ENCODE results near the gene THAP9.

Gene THAP9

DNA sequence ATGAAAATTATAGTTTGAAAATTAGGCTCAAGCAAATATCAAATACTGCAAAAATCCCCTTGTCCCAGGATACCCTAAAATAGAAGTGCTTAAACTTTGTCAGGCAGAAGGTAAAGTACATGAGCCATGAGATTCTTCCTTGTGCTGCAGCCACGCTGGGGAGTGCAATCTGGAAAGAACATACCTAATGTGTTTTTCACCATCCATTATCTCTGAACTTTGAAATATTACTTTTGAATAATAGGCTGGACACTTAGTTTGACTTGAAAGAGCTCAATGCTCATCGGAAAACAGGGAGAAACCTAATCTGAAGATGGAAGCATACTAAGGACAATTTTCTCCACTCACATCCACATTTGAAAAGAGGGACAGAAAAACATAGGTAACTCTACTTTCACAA lies 18.9 kb downstream of the THAP9 start:
- H3K36me3 ChIP-seq: peaks cover 9 to 74% (median 36%) of the 10 kb centered on the region in 11 experiments; a peak in 21 of 22 replicates
- no peaks in the 10 kb centered on the region for H3K9me3 ChIP-seq (replicated peaks in 1 of 11)
- H3K4me2 ChIP-seq: no peak overlapping the region
- no peaks in the 10 kb centered on the region for H3K27me3 ChIP-seq
- no peak overlapping the region for H3K4me3 ChIP-seq
- H3K4me1 ChIP-seq: no peaks in the 10 kb centered on the region
- no peak overlapping the region for H3K27ac ChIP-seq
- no peaks in the 10 kb centered on the region for H4K20me1 ChIP-seq
- no peak overlapping the region for H3K9ac ChIP-seq
- TF ChIP-seq Cebpa-rat (IDR thresholded peaks at IDR 0.05): no peak

DNA sequence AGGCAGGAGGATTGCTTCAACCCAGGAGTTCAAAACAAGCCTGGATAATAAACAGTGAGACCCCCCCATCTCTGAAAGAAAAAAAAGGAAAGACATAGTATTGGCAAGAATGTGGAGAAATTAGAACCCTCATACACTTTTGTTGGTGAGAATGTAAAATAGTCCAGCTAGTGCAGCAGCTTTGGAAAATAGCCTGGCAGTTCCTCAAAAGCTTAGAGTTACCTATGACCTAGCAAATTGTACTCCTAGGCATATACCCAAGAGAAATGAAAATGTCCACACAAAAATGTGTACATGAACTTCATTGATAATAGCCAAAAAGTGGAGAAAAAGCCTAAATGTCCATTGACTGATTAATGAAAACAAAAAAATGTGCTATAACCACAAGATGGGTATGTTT lies 21.3 kb downstream of the THAP9 start:
- Histone ChIP-seq H3K4me3 (no peak overlapping the region), H3K27ac (no peak overlapping the region), H3K4me1 (no peaks in the 10 kb centered on the region), H3K9me3 (replicated peaks in 1 of 11) (no peaks in the 10 kb centered on the region), H3K27me3 (no peaks in the 10 kb centered on the region), H4K20me1 (no peaks in the 10 kb centered on the region), H3K36me3 (peaks cover 19 to 76% (median 39%) of the 10 kb centered on the region in 11 experiments), H3K9ac (no peak overlapping the region), H3K4me2 (no peak overlapping the region)
- TF ChIP-seq Cebpa-rat (IDR thresholded peaks at IDR 0.05): no peak

DNA sequence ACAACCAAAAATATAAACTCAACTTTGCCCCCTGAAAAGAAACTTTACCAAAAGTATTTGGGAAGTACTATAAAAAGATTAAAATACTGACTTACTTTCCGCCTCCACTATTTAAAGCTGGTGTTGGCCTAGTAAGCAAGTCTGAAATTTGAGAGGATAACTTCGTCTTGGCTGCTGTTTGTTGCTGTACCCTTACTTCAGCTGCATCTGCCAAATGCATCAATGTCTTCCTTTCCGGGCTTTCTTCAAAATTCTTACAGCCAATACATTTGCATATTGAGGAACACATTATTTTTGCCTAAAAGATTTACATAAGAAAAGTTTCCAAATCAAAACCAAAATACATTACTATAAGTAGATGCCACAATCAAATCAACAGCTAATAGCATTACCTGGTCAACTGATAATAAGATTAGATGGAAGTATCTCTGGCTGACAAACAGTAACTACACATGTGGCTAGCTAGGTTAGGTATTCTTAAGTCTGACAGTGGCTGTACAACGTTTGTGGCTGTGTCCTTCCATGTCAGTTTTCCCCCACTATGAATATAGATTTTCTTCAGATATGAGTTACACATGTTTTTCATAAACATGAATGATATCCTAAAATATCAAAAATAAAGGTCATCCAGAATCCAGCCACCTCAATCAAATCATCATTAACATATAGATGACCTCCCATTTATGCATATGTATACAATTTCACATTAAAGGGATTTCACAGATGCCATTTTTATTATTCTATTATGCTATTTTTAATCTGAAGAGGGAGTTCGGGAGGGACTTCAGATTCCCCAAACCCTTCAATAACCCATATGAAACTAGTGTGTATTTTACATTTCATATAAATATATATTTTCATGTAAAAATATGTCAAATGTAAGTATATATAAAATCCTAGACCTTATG lies 30.6 kb downstream of the THAP9 start:
- no peak overlapping the region for H3K27ac ChIP-seq
- H4K20me1 ChIP-seq: no peaks in the 10 kb centered on the region
- H3K9ac ChIP-seq: no peak overlapping the region
- H3K9me3 ChIP-seq (replicated peaks in 1 of 11): no peaks in the 10 kb centered on the region
- no peak overlapping the region for H3K4me3 ChIP-seq
- no peaks in the 10 kb centered on the region for H3K27me3 ChIP-seq
- no peak overlapping the region for H3K4me2 ChIP-seq
- peaks cover 57 to 99% (median 87%) of the 10 kb centered on the region in 11 experiments for H3K36me3 ChIP-seq
- no peaks in the 10 kb centered on the region for H3K4me1 ChIP-seq
- TF ChIP-seq Cebpa-rat (IDR thresholded peaks at IDR 0.05): no peak

DNA sequence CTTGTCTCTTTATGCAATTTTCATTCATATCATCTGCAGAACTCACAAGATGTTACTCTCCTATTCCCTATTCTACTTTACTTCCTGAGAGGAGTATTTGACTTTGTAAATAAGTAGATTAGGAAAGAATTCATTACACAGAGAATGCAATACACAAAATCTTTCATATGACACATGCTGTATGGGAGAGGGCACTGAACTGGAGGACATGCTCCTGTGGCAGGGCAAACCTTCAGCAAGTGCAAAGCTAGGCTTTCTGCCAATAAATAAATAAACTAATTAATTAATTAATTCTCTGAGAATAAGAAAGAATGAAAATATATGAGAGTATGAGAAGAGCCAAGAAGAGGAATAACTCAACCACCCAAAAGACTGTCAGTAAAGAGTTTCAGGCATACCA lies 33.9 kb downstream of the THAP9 start:
- Histone ChIP-seq H3K36me3 (peaks cover 82 to 100% (median 93%) of the 10 kb centered on the region in 11 experiments), H3K27ac (no peak overlapping the region), H3K27me3 (no peaks in the 10 kb centered on the region), H3K4me1 (no peaks in the 10 kb centered on the region), H4K20me1 (no peaks in the 10 kb centered on the region), H3K4me3 (no peak overlapping the region), H3K9ac (no peak overlapping the region), H3K9me3 (replicated peaks in 1 of 11) (no peaks in the 10 kb centered on the region), H3K4me2 (no peak overlapping the region)
- no peak for TF ChIP-seq Cebpa-rat (IDR thresholded peaks at IDR 0.05)

DNA sequence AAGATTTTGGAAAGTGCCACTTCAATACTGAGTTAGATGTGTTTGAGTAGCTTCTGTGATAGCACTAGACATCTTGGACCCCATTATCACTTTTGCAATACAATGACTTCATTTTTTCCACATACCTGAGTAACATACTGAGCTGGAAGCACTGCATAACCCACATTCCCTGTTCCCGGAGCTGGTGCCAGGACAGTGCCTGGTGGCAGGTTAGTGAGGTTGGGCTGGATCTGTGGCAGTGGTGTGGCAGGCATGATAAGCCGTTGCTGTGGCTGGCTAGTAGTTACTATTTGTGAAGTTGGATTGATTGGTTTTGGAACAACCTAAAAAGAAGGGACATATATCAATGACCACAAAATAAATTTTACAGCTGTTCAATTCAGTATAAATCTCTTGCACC lies 38.9 kb downstream of the THAP9 start:
- Histone ChIP-seq H3K36me3 (peaks cover 81 to 99% (median 85%) of the 10 kb centered on the region in 11 experiments), H3K27me3 (no peaks in the 10 kb centered on the region), H4K20me1 (no peaks in the 10 kb centered on the region), H3K9me3 (replicated peaks in 1 of 11) (no peaks in the 10 kb centered on the region), H3K9ac (no peak overlapping the region), H3K27ac (no peak overlapping the region), H3K4me2 (no peak overlapping the region), H3K4me3 (no peak overlapping the region), H3K4me1 (no peaks in the 10 kb centered on the region)
- no peak for TF ChIP-seq Cebpa-rat (IDR thresholded peaks at IDR 0.05)

DNA sequence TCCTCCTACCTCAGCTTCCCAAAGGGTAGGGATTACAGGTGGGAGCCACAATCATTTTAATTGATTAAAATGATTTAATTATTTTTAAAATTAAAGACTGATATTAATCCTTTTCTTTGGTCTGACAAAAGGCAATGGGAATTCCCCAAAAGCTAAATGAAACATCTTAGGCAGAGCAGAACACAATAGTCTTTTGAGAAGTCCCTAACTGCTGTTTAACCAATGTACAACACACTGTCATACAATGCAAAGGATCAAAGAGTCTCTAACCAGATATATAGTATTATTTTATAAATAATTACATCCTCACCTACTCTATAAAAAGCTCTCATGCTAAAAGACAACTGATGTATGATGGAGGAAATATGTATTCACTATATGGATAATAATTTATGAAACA lies 47.0 kb downstream of the THAP9 start:
- Histone ChIP-seq H3K27me3 (no peaks in the 10 kb centered on the region), H3K9me3 (replicated peaks in 1 of 11) (peaks cover 0 to under 1% (median 0%) of the 10 kb centered on the region in 11 experiments; a peak in 1 of 22 replicates), H3K9ac (no peak overlapping the region), H4K20me1 (no peaks in the 10 kb centered on the region), H3K27ac (no peak overlapping the region), H3K36me3 (peaks cover 19 to 80% (median 57%) of the 10 kb centered on the region in 11 experiments), H3K4me3 (no peak overlapping the region), H3K4me1 (no peaks in the 10 kb centered on the region), H3K4me2 (no peak overlapping the region)
- TF ChIP-seq Cebpa-rat (IDR thresholded peaks at IDR 0.05): no peak

DNA sequence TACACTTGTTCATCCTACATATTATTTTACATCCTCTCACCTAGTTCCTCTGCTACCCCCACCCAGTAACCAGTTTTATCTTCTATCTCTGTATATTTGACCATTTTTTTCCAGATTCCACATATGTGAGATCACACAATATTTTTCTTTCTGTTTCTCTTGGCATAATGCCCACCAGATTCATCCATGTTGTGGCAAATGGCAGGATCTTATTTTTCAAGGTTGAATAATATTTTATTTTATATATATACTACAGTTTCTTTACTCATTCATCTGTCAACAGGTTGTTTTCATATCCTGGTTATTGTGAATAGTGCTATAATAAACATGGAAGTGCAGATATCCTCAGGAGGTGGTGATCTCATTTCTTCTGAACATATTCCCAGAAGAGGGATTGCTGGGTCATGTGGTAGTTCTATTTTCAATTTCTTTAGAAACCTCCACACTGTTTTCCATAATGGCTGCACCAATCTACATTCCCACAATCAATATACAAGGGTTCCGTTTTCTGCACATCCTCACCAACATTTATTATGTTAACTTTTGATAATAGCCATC lies 48.2 kb downstream of the THAP9 start:
- Histone ChIP-seq H3K4me2 (no peak overlapping the region), H3K27ac (no peak overlapping the region), H3K27me3 (no peaks in the 10 kb centered on the region), H4K20me1 (no peaks in the 10 kb centered on the region), H3K9ac (no peak overlapping the region), H3K4me3 (no peak overlapping the region), H3K4me1 (no peaks in the 10 kb centered on the region), H3K9me3 (replicated peaks in 1 of 11) (peaks cover 0 to 10% (median 5%) of the 10 kb centered on the region in 11 experiments; a peak in 7 of 22 replicates), H3K36me3 (peaks cover 30 to 81% (median 64%) of the 10 kb centered on the region in 11 experiments)
- TF ChIP-seq Cebpa-rat (IDR thresholded peaks at IDR 0.05): no peak

DNA sequence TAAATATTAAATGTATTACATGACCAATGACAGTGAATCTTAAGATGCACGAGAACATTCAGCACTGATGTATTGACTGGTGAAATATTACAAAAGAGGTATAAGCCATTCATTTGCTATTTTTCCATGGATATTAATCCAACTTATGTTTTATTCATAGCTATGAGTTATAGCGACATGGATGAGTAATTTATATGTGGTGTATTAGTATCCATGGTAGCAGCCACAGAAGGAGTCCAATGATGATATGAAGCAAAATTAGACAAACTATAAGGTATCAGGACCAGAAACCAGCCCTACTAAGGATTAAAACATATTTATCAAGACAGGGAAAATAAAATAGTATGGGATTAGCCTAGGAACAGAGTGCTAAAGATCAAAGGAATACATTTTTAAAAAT lies 50.7 kb downstream of the THAP9 start:
- Histone ChIP-seq H3K27me3 (no peaks in the 10 kb centered on the region), H3K27ac (no peak overlapping the region), H3K4me3 (no peak overlapping the region), H3K9ac (no peak overlapping the region), H3K4me1 (peaks cover 0 to 14% (median 1%) of the 10 kb centered on the region in 10 experiments; a peak in 7 of 20 replicates), H3K9me3 (replicated peaks in 1 of 11) (peaks cover 0 to 10% (median 5%) of the 10 kb centered on the region in 11 experiments; a peak in 7 of 22 replicates), H3K4me2 (no peak overlapping the region), H3K36me3 (peaks cover 17 to 79% (median 62%) of the 10 kb centered on the region in 11 experiments), H4K20me1 (no peaks in the 10 kb centered on the region)
- TF ChIP-seq Cebpa-rat (IDR thresholded peaks at IDR 0.05): no peak

- Histone ChIP-seq H3K4me3 (no peak overlapping the region), H3K4me1 (peaks cover 0 to 27% (median 10%) of the 10 kb centered on the region in 10 experiments; a peak in 12 of 20 replicates), H3K9ac (no peak overlapping the region), H3K4me2 (peak overlapping the region in 1 of 11 experiments; percentile 30; a peak in 1 of 22 replicates), H3K27ac (peak overlapping the region in 5 of 11 experiments; percentile 4 to 55 (median 30); a peak in 7 of 22 replicates), H3K27me3 (no peaks in the 10 kb centered on the region), H3K36me3 (peaks cover 16 to 97% (median 69%) of the 10 kb centered on the region in 11 experiments), H4K20me1 (no peaks in the 10 kb centered on the region), H3K9me3 (replicated peaks in 1 of 11) (peaks cover 0 to 10% (median 5%) of the 10 kb centered on the region in 11 experiments; a peak in 7 of 22 replicates)
- TF ChIP-seq Cebpa-rat (IDR thresholded peaks at IDR 0.05): no peak
Observed at GRCh38 chr4:82954212-82954611, 53.7 kb downstream of the THAP9 start.

All from BLaER1 treated with 17β-estradiol and CSF1 and Interleukin-3, amounts not matched to agents 10 nM and 100 nM (cell line).